A172 (cell line): Measurements from ENCODE around the gene RPL27A. TPM values are rescaled to one million over a fixed set of nuclear protein-coding genes. Genes with fewer than 3 reads are reported as not detected.

Experiments used
- DNase-seq: peaks from one replicate; pipeline ENCODE4 v3.0.0-alpha.2; 2015; ENCODE audit warnings: low spot score
- total RNA-seq: library from RNA; depleted of rRNA; stranded (reverse); fragments of >200 nt; shearing (Covaris generic); gene quantifications from 2 replicates; pipeline ENCODE4 v1.2.3, GENCODE V29; 2014

Gene RPL27A
- total RNA-seq, 1 experiment from 2014 or later, result 1,393 TPM

- DNase-seq, result peak; percentile 66
These were observed 17.3 kb downstream of the RPL27A start for GRCh38 chr11:8699903-8700302.

DNA sequence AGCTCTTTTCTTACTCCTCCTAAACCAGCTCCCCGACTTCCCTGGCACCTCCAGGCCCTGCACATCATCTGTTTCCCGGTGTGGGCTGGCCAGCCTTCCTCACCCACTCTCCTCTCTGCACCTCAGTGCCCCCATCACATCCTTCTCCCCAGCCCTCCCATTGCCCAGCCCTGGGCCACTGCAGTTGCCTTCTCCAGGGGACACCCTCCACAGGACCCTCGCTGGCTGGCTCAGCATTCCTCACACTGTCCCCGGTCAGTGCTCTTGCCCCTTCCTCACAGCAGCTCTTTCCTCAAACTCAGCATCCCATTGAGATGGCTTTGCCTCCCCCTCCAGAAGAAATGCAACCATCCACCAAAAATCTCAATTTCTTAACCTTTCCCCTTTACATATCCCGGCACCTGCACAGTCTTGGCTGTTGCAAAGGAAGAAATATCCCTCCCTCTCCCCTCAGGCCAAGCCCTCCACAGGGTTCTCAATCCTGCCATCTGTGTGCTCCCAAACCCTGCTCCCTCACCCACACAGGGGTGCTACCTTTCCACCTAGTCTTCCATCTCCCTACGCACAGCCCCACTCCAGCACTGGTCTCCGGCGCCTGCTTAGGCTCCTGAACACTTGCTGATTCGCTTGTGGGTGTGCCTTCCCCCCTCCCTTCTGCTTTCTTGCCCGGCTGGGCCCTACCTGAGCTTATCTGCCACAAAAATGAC lies 19.5 kb downstream of the RPL27A start:
- DNase-seq, result no peak

DNA sequence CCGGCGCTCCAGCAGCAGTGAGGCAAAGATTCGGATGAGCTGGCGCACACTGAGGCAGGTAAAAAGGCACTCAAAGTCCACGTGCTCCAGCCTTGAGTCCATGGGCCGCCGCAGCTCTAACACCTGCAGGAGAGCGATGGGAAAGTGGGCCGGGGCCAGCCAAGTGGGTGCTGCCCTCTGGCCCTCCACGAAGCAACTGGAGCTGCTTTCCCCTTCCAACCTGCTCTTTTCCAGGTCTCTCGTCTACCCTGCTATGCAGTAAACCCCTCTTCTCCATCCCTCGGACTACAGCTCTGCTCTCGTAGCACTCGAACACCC lies 20.0 kb downstream of the RPL27A start:
- DNase-seq, result no peak

GRCh38 chr11:8704136-8704535 lies 21.5 kb downstream of the RPL27A start:
- no peak for DNase-seq

GRCh38 chr11:8705146-8705545 lies 22.6 kb downstream of the RPL27A start:
- DNase-seq, result no peak

DNA sequence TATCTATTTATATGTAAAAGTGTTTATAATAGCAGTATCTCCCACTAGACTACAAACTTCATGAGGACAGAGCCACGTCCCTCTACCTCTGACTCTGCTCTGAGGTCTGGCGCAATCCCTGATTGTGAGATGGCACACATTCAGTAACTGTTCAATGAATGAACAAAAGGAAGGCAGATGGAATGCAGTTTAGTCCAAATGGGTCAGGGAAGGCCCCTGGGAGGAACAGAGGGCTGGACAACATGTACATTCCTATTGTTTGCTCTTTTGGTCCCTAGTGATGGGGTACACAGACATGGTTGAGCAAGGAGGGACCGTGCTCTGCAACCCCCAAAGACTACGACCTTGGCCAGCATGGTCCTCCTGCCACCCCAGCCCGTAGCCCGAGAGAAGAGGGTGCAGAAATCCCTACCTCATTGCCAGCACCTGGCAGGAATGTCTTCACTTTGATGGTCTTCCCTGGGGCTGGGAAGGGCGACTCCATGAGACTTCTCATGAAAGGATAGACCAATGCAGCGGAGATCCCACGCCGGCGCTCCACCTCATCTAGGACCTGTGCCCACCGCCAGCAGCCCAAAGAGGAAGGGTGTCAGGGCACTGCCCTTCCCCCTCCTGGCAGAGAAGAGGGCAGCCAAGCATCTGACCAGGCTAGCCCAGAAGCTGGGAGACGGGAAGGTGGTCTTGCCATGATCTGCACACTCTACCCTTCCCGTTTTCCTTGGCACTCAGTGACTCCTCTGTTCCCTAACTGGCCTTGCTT lies 24.3 kb downstream of the RPL27A start:
- no peak for DNase-seq

DNA sequence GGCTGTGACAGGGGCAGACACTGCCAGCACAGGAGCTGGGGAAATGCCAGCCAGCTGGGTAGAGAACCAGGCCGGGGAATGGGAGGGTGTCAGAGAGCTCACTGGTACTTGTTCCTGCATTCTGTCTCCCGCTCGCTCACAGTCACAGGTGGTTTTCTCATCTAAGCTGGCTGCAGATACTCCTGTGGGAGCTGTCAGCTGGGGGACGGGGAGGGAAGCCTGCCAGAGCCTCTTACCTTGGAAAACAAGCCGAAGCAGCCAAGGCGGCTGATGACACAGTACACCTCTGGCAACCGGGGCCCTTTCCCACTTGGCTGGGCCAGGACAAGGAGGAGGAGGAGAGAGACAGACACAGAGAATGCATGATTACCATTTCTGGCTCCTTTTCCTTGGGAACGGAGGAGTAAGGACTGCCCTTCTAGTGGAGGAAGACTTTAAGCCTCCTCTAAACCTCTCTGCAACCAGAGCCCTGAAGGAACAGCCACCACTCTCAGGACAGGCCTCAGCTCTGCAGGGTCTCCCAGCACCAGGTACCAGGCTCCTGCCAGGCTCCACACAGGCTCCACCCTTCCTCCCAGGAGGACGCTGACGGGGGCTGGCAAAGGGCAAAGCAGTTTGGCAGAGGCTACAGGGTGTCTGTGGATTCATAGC lies 25.1 kb downstream of the RPL27A start:
- DNase-seq, result no peak

- DNase-seq, result no peak
These were observed 26.5 kb downstream of the RPL27A start for GRCh38 chr11:8709002-8709672.

- no peak for DNase-seq
These were observed 27.2 kb downstream of the RPL27A start for GRCh38 chr11:8709777-8710176.

DNA sequence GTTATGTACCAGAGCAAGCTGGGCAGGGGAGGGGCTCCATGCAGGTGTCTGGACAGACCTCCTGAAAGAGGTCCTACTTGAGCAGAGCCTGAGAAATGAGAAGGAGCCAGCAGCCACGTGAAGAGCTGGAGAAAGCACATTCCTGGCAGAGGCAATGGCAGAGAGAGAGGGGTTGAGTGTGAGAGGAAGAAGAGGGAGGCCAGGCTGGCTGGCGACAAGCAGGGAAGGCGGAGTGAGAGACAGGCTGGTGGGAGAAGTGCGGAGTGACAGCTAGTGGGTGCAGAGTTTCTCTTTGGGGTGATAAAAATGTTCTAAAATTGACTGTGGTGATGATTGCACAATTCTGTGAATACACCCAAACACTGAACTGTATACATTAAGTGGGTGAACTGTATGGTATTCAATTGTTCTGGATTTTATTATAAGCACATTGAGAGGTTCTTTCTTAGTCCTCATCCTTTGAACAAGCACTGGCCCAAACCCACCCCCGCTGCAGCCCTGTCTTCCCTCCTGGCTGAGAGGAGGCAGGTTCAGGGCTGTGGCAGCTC lies 29.4 kb downstream of the RPL27A start:
- no peak for DNase-seq

- DNase-seq, result no peak
These were observed 29.9 kb downstream of the RPL27A start for GRCh38 chr11:8712506-8712905.

- no peak for DNase-seq
These were observed 31.3 kb downstream of the RPL27A start for GRCh38 chr11:8713760-8714454.

GRCh38 chr11:8714622-8715225 lies 32.1 kb downstream of the RPL27A start:
- DNase-seq, result no peak

DNA sequence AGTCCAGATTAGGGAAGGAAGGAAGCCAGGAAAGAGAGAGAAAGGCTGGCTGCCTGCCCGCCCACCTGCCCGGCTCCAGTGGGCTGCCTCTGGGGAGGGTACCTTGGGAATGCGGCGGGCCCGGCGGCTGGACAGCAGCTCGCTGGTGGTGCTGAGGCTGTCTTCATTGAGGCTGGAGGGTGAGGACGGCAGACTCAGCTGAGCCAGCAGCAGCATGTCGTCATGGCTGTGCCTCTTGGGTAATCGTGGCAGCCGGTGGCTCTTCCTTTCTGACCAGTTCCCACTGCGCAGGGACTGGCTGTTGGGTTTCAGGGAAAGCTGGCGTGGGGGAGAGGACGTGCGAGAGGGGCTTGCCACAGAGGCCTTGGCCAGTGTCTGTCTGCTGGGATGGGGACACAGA lies 32.9 kb downstream of the RPL27A start:
- no peak for DNase-seq

- no peak for DNase-seq
These were observed 34.9 kb downstream of the RPL27A start for GRCh38 chr11:8717544-8717875.

GRCh38 chr11:8717876-8718753 lies 35.5 kb downstream of the RPL27A start:
- DNase-seq, result peak; percentile 86

- peak; percentile 99 for DNase-seq
These were observed 36.6 kb downstream of the RPL27A start for GRCh38 chr11:8719211-8719649.

- no peak for DNase-seq
These were observed 37.1 kb downstream of the RPL27A start for GRCh38 chr11:8719721-8720120.

DNA sequence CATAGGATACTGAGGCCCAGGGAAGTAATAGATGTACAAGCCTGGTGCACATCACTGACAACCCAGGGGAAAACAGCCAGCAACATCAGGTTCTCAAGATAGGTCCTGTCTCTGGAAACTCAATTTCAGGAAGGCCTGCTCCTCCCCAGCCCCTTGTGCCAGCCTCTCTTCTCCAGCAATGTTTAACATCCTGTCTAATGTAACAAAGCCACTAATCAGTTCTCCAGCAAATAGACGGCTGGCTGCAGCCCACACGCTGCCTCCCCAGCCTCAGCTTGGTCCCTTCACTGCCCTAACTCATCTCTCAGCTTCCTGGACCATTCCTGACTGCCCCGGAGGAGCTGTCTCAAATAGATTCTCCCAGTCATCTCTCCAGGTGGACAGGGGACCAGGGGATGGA lies 37.8 kb downstream of the RPL27A start:
- DNase-seq, result peak; percentile 33
